Stimulated activated CD4-positive, alpha-beta T cell treated with anti-CD3 and anti-CD28 coated beads, TNF-alpha, amount 100 ng/mL, for 24 hours (primary cell): Measurements from ENCODE around the gene LYST.
"Not testable (repeated sequence)": the region's sequence is repeated elsewhere in the genome, so short reads cannot be mapped to it uniquely, and the experiment has no call there.

Experiments
- DNase-seq, 3 experiments: peaks; one replicate each; pipeline ENCODE4 v3.0.0-alpha.2; 2020; ENCODE audit warnings: low read depth in 3 of 3

Gene LYST

DNA sequence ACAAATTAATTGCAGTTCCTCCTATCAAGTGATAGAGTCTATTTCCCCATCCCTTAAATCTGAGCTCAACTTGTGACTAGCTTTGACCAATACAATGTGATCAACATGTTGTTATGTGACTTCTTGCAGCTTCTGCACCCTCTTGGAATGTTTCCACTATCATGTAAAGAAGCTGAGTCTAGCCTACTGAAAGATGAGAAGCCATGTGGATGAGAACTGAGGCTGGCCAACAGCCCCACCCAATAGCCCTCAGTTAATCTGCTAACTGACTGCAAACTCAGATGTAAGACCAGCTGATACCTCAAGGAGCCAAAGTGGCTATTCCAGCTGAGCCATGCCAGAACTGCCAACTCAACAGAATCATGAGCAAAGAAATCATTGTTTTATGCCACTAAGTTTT, 44.0 kb downstream of the LYST start:
- no peak for DNase-seq

DNA sequence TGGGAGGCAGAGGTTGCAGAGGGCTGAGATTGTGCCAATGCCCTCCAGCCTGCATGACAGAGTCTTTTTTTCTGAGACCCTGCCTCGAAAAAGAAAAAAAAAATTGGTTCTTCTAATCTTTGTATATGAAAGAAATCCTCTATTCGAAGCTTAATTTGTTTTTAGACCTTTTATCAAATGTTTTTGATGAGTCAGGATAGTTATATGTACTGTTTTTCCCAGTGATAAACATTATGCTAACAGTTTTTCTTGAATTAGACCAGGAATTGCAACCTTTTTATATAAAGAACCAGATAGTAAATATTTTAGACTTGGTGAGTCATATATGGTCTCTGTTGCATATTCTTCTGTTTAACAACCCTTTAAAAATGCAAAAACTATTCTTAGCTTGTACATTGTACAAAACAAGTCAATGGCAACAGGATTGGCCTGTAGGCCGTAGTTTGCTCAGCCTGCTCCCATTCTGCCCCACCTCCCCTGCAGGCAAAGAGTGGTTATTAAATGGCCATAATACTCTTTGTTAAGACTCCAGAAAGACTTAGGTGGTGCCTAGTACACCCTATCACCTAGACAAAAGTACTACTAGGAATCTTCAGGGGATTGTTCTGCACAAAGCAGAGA, 45.2 kb downstream of the LYST start:
- DNase-seq = no peak

DNA sequence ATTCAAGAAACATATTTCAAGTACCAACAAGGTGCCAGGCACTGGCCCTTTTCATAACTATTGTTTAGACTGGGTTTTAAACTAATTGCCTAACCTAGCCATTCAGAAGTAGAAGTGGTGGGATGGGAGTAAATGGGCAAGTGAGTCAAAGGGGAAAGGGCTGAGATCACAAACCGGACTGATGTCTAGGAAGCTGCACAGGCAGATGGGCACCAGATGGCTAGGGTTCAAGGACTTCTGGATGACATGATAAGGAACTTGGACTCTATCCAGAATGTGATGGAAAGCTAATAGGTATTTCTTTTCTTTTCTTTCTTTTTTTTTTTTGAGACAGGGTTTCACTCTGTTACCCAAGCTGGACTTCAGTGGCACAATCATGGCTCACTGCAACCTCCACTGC, 46.6 kb downstream of the LYST start:
- DNase-seq = no peak

DNA sequence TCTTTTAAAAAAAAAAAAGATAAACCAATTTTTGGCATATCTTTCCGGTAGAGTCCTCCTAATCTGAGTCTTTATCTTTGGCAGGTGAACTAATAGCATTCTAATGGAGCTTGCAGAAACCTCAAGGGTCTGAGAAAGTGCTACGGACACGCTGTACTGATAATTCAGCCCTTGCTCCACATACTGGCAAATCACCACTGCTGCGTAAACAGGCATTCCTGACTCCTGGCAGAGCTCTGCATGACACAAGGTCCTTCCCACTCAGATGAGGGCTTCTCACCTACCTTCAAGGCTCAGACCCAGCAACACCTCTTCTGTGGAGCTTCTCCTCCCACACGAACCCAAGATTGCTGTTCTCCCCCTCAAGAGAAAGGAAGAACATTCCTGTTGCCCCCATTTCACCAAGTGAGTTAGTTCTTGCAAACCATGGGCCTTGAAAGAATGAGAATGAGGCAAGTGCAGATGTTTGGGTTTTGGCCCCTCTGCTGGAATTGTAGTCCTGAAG, 48.0 kb downstream of the LYST start:
- DNase-seq = no peak

DNA sequence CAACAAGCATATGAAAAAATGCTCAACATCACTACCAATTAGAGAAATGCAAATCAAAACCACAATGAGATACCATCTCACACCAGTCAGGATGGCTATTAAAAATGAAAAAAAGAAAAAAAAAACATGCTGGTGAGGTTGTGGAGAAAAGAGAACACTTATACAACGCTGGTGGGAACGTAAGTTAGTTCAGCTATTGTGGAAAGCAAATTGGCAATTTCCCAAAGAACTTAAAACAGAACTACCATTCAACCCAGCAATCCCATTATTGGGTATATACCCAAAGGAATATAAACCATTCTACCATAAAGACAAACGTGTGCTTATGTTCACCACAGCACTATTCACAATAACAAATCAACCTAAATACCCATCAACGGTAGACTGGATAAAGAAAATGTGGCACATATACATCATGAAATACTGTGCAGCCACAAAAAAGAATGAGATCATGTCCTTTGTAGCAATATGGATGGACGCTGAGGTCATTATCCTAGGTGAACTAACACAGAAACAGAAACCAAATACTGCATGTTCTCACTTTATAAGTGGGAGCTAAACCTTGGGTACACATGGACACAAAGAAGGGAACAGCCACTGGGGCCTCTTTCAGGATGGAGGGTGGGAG, 49.5 kb downstream of the LYST start:
- DNase-seq = no peak

DNA sequence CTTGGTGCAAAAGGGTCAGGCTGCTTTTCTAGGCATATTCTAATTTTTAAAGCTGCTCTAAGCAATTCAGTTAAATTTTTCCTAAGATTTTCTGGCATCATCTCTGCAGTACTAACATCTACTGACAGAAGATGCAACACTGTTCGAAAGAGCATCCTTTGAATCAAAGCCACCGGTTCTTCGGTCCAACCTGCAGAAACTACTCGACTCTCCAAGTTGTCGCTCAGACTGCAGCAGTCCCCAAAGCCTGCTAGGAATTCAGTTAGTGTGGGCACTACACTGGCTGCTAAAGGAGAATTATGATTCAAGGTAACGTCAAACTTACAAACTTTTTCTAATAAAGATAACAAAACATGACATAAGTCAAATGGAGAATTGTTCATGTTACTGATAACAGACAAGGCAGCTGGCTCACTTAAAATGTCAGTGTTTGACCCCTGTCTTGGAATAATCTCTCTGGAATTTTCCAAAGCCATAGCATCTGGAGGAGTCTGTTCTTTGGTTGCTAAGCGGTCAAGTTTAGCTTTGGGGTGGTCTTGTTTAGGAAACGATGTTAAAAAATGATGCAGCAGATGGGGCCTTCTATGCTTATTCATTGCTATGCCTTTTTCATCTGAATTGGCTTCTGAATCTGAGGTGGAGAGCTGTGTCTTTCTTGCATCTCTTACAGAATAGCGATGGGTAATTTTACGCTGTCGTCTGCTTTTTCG, 56.9 kb downstream of the LYST start:
- DNase-seq = no peak

DNA sequence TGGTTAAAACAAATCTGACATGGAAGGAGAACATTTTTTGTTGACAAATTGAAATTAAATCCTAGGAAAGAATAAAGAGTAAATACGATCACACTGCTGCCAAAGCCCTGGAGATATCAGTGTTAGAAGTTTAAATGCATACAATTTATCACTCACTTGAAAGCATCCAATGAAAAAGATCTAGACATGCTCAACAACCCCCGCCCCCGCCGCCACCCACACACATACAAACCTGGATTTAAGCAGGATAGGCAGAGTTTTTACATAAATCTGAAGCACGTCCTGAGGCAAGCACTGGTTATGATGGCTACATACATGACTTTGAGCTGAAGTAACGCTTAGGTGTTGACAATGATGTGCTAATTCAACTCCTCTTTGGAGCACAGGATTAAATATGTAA, 58.5 kb downstream of the LYST start:
- DNase-seq = no peak

DNA sequence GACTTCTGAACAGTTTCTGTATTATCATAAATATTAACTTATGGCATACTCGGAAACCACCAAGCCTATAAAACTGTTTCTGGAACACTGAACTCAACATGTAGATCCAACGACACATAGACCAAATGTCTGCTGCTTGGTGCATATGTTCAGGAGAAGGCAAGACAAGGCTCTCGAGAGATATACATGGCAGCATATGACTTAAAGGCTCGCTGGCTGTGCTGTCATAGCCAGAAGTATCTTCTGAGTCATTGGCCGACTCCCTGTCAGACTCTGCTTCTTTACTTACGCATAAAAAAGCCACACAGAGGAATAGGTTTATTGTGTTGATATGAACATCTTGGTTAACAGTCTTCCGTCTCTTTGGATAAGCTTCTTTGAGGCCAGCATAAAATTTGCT, 60.6 kb downstream of the LYST start:
- no peak for DNase-seq

DNA sequence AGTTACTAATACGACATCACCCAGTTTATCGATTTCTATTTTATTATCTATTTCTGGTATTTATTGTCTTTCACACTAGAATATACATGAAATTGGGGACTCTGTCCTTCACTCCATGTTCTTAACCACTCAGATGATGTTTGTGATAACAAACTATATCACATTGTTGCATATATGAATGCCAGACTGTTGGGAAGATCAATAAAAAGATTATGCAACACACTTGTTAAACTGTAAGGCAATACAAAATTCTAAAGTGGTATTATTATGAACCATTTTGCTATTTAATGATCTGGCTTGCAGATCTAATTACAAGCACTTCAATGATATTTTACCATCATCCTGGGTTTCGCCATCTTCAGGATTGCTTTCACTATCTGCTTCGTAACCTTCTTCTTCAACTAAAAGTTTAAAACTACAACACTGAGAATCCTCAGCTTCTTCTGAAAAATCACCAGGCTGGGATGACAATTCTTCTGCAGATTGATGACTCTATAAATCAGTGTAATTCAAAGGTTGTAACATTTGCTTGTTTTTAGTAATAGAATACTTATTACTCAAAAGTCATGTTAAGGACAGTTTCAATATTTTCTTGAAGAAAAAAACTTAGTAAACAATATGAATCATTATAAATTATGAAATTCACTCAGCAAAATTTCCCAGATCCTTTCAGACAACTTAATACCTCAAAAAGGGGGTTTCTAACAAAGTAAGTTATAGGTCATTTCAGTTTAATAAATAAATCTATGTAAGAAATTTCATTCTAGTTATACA, 63.9 kb downstream of the LYST start:
- no peak for DNase-seq

DNA sequence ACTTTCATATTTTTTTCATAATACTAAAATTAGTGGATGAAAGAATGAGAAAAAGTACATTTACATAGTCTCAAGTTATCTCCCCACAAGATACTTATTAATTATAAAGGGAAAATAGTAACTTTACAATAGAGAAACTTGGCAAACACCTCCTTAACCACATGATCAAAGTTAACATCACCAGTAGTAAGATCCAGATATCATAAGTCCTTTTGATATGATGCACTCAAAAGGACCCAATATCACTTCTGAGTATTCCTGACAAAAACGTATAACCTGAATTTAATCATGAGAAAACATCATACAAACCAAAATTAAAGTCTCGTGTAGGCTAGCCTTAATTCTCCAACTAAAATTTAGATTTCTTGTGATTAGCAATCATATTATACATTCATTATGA, 67.4 kb downstream of the LYST start:
- no peak for DNase-seq

DNA sequence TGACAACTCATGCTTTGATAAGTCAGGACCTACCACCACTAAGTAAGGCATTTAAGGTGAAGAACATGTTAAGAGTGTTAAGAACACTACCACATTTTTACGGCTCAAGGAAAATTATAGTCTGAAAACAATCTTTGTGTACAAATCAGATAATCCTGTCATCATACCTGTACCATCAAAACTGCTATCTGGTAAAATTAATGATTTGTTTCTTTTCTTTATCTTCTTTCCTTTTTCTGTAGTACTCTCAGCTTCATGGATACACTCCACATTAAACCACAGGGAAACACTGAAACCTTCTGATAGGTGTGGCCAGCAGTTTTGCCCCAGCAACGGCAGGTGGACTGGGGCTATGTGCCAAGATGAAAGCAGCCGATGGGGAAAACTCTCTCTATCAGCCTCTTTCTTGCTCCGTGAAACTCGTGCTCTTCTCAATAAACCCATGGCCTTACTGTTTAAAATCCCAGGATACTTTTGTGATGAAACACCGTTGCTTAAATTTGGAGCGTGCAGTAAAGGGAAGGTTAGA, 75.1 kb downstream of the LYST start:
- no peak for DNase-seq

DNA sequence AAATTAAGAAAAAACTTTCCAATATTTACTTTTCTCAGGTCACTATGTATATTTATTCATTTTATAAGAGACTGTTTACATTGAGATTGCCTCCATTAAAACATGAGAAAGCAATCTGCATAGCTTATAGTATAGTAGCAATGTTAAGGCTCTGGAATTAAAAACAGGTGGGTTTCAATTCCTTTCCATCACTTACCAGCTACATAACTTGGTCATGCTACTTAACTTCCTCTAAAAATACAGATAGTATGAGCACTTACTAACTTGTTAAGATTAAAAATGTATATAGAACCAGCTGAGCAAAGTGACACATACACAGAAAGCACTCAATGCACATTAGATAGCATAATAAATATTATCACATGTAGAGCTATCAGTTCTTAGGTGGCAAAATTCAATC, 76.6 kb downstream of the LYST start:
- DNase-seq = no peak

DNA sequence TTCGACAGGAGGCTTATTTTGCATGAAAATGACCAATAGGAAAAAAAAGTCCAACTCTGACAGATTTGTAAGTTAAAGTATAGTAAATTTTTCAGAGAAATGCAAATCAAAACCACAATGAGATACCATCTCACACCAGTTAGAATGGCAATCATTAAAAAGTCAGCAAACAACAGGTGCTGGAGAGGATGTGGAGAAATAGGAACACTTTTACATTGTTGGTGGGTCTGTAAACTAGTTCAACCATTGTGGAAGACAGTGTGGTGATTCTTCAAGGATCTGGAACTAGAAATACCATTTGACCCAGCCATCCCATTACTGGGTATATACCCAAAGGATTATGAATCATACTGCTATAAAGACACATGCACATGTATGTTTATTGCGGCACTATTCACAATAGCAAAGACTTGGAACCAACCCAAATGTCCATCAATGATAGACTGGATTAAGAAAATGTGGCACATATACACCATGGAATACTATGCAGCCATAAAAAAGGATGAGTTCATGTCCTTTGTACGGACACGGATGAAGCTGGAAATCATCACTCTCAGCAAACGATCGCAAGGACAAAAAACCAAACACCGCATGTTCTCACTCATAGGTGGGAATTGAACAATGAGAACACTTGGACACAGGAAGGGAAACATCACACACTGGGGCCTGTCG, 80.3 kb downstream of the LYST start:
- not testable (repeated sequence) for DNase-seq

DNA sequence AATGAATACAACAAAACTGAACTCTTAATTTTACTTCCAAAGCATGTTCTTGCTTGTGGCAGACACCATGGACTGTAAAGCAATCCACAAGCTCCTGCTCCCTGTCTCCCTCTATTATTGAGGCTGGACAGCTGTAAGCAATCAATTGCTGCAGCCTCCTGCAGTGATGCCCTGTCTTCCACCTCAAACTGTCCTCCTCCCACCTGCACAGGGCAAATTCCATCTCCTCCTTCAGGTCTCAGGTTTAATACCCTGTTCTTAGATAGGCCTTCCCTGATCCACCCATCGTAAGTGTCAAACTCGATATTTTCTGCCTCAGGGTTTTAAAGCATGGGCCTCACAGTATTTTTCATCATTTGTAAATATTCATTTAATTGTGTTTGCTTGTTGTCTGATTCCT, 81.8 kb downstream of the LYST start:
- no peak for DNase-seq

DNA sequence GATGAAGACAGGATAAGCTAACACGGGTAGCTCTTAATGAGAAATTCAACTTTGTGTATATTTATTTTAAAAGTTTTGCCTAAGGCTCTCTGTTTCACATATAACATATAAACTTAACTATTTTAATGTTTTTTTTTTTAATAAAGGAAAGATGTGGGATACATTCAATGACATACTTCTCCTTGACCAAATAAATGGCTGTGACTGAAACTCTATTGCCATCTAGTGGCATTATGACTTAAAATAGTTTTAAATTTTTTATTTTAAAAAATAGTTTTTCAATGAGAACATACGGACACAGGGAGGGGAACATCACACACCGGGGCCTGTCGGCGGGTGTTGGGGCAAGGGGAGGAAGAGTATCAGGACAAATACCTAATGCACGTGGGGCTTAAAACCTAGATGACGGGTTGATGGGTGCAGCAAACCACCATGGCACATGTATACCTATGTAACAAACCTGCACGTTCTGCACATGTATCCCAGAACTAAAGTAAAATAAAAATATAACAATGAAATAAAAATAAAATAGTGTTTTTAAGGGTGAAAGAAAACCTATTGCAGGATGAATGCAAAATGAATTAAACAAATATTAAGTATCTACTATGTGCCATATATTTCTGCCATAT, 83.4 kb downstream of the LYST start:
- no peak for DNase-seq

DNA sequence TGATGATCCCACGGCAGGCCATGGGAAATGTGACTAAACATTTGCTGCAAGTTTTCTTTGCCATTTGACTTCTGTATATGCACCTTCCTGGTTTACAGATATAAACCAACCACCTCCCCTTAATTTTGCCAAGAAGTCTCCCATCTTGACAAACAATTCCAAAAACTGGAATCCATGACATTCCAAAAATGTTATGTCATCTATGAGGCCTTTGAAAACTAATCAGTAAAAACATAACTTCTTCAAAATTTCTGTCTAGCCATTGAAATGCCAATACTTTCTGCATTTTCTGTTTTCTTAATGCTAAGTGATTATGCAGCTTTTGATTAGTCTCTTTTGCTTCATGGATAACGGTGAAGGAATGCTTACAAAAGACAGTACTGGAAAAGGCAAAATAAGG, 84.1 kb downstream of the LYST start:
- DNase-seq = no peak

DNA sequence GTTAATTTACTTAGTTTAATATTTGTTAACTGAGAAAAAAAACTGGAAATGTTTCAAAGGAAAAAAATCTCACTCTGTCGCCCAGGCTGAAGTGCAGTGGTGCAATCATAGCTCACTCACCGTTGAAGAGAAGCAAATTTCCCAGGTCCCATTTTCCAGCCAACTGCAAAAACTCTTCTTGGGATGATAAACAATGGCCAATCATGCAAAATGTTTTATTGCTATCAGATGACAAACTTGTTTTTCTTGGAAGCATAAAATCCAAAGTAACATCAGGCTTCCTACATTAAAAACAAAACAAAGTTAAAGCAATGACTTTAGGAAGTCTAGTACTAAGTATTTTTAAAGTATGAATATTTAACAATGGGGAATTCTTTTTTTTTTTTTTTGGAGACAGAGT, 84.9 kb downstream of the LYST start:
- no peak for DNase-seq

DNA sequence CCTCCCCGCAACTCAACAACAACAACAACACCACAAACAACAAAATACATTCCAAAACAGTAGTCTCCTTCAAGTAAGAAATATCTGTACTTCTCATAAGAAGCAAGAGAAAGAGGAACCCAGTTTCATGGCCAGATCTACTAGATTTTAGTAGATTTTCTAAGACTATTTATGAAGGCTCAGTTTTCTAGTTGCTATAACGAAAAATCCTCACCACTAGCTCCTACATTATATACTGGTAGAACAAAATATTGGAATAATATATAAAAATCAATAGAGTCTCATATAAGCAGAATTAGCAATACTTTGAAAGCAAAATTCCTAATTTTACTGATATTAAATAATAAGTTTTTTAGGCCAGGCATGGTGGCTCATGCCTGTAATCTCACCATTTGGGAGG, 86.9 kb downstream of the LYST start:
- DNase-seq = no peak

DNA sequence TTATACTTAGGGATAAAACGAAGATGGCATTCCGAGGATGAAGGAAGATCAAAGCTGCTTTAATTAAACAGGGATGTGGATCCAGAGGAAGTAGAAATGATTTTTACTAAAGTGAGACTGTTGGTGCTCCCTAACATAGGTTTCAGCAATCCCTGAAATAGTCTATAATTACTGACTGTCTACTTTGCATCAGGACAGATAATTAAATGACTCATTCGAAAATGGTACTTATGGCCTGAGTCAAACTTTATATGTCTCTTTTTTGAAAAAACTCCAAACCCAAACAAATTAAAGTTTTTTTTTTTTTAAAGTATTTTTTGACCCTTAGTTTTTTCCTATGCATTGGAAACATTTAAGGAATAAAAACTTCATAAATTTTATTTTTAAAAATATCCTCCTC, 90.3 kb downstream of the LYST start:
- no peak for DNase-seq

DNA sequence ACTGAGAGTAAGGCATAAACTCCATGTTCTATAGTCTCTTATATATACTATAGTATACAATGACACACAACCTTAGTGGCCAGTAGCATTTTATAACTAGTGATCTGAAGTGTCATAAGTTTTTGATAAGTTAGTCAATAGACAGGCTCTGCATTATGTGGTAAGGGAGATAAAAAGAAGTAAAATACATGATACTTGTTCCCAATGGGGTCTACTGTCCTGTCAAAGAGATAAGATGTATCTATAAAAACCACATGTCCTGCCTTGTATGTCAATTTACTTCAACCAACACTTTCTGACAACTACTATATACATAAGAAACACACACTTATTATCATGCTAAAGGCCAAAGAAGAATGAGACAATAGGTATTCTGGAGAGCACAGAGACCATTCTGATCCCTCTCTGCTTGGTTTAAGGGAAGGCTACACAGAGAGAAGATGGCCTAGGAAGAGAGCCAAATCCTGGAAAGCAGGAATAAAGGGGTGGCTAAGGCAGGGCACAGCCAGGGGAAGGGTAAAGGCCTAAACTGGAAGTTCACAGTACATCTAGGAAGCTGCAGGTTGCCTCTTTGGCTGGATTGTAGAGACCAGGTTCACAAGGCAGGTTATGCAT, 91.4 kb downstream of the LYST start:
- DNase-seq = no peak

DNA sequence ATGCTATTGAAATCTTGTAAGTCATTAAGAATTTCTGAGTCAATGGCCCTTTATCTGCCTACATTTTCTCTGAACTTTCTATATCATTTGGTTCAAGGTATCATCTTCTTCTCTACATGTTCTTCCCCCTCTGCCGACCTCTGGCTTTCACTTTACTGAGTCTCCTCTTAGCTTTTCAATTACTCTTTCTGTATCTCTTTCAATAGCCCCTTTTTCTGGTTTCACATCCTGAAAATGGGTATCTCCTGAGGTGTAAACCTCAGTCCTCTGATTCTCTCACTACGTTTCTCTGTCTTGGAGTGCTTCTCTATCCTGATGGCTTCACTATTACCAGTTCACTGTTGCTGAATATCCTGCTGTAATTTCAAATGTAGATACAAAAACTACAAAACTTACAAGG, 98.9 kb downstream of the LYST start:
- no peak for DNase-seq
